ENCODE data around the gene SP1. TPM values are rescaled to one million over a fixed set of nuclear protein-coding genes. Genes with fewer than 3 reads are reported as not detected.

Gene SP1
- total and polyA plus RNA-seq, 2 of the 4 experiments (the other 2 are of a cell fraction): 19.7 to 53.6 TPM

- in situ Hi-C loops (cut with MboI; ENCODE audit: low sequenced_read_pairs) (no loop called here), dilution Hi-C loops (cut with HindIII; ENCODE audit: low sequenced_read_pairs, unreplicated experiment) (no loop called here), intact Hi-C loops (cut with micrococcal nuclease) (no loop called here)
- Histone ChIP-seq H3K27me3 (ENCODE audit: control insufficient read depth, insufficient read depth, low read length) (peaks cover 84% of the 10 kb centered on the region), H3K4me2 (ENCODE audit: low read depth, low read length) (no peak within 1 kb of the TSS), H3K27ac (ENCODE audit: insufficient read depth, low read length) (no peak within 1 kb of the TSS), H2BK15ac (ENCODE audit: low read depth, low read length) (no peak within 1 kb of the TSS), H3K9ac (ENCODE audit: low read depth, low read length) (no peak within 1 kb of the TSS), H3K56ac (ENCODE audit: extremely low read depth, insufficient read depth, low read length) (no peak within 1 kb of the TSS), H2AK9ac (replicated peaks; ENCODE audit: low read depth, low read length, poor library complexity) (peak within 1 kb of the TSS; percentile 52), H2BK120ac (ENCODE audit: low read depth, low read length) (no peak within 1 kb of the TSS), H2AK5ac (ENCODE audit: low read depth, low read length) (peak within 1 kb of the TSS; percentile 23; the same call in 1 of the 2 replicates), H2BK5ac (ENCODE audit: low read depth, low read length, poor library complexity, severe bottlenecking) (no peak within 1 kb of the TSS), H4K8ac (ENCODE audit: low read depth in 2 of 2, low read length in 2 of 2) (no peak within 1 kb of the TSS), H3K36me3 (ENCODE audit: control insufficient read depth, insufficient read depth, low read length) (no peaks in the 10 kb centered on the region), H2AFZ (replicated peaks; ENCODE audit: low read length, poor library complexity) (no peak within 1 kb of the TSS), H3K14ac (replicated peaks; ENCODE audit: low read depth, low read length) (no peak within 1 kb of the TSS; the same call in 1 of the 2 replicates), H2BK20ac (ENCODE audit: low read depth, low read length) (no peak within 1 kb of the TSS), H3K4ac (ENCODE audit: low read depth, low read length) (no peak within 1 kb of the TSS), H4K5ac (ENCODE audit: low read depth, low read length) (no peak within 1 kb of the TSS), H3K9me1 (ENCODE audit: insufficient read depth, low read length) (peaks cover 6% of the 10 kb centered on the region; the same call in 1 of the 2 replicates), H3K18ac (ENCODE audit: low read depth, low read length) (no peak within 1 kb of the TSS), H4K20me1 (ENCODE audit: insufficient read depth, low read length) (no peaks in the 10 kb centered on the region), H4K91ac (ENCODE audit: insufficient read depth, low read depth, low read length) (no peak within 1 kb of the TSS), H3K4me3 (ENCODE audit: insufficient read depth, low read depth, low read length) (no peak within 1 kb of the TSS), H3K23ac (ENCODE audit: low read depth, low read length) (0 out of 2 replicates have a peak within 1 kb of the TSS, but pooled peaks have one; percentile 59), H3K79me1 (ENCODE audit: low read depth in 1 of 2, low read length in 2 of 2) (no peaks in the 10 kb centered on the region), H3K9me3 (ENCODE audit: control insufficient read depth, insufficient read depth, low read length) (no peaks in the 10 kb centered on the region), H3K4me1 (ENCODE audit: control insufficient read depth, insufficient read depth, low read length) (no peaks in the 10 kb centered on the region)
- ChIA-PET POLR2A (ENCODE audit: unreplicated experiment) (no interaction called here), CTCF (interaction anchor here (1.3 kb wide), 1 partner anchor 9 kb away, joined by 3 read pairs; no protein-coding TSS in a partner anchor)
- BruUV-seq (replicated peaks): no TSS peak
- no peak for DNase-seq
- no peak; the same call in 1 of the 2 replicates for ATAC-seq (ENCODE audit: low read depth)
- TF ChIP-seq MAZ (IDR thresholded peaks at IDR 0.05; ENCODE audit: borderline replicate concordance, low read depth, low read length) (no peak), USF2 (IDR thresholded peaks at IDR 0.05; ENCODE audit: low read depth, low read length) (no peak), MXI1 (IDR thresholded peaks at IDR 0.05; ENCODE audit: borderline replicate concordance, low read depth, low read length) (no peak), NFE2L2 (IDR thresholded peaks at IDR 0.05; ENCODE audit: low read depth, low read length) (no peak)
- WGBS, 2 experiments (ENCODE audit: extremely low coverage in 2 of 2, insufficient read length in 1 of 2): no CpG with 5 or more reads among the region's 15 CpGs
These were observed 43.7 kb upstream of the SP1 start, which contains the start of gene SP7 for GRCh38 chr12:53336181-53336681. TSS of gene SP7 (minus strand) at chr12:53336354. CDS start at chr12:53335646, 708 bp downstream.

All from IMR-90 (cell line).